Measurements from ENCODE around the gene DNAH17.
A peak's percentile ranks its signal among the peaks of the same experiment; 100 is the strongest.

DNAH17 gene

DNA sequence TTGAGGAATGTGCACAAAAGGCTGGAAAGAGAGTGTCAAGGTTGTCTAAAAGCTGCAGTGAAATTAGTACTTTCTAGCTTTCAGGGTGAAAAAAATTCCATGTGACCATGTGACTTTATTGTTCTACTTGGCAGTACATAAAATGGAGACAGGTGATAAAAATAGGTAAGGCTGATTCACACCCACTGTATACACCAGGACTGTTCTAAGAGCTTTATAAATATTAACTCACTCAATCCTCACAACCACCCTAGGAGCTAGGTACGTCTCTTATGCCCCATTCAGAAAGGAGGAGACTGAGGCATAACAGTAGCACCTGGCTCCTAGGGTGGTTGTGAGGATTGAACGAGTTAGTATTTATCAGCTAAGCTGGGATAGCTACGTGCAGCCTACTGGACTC, 28.2 kb upstream of the DNAH17 start:
- no peak for DNase-seq

DNA sequence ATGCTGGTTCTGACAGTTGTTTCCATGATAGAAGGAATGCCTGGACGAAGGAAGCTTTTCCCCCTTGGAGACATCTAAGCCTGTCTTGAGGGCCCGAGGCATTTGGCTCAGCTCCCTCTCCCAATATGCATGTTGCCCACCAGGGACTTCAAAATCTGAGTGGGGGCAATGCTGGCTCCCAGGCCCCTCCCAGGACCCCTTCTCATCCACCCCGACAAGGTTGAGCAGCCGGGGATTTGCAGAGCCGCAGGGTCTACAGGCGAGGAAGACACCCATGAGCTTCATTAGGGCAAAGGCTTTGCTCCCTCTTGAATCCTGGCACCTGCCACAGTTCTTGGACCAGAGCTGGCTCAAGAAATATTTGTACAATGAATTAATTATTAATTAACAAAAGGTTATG, 25.1 kb upstream of the DNAH17 start:
- no peak for DNase-seq

DNA sequence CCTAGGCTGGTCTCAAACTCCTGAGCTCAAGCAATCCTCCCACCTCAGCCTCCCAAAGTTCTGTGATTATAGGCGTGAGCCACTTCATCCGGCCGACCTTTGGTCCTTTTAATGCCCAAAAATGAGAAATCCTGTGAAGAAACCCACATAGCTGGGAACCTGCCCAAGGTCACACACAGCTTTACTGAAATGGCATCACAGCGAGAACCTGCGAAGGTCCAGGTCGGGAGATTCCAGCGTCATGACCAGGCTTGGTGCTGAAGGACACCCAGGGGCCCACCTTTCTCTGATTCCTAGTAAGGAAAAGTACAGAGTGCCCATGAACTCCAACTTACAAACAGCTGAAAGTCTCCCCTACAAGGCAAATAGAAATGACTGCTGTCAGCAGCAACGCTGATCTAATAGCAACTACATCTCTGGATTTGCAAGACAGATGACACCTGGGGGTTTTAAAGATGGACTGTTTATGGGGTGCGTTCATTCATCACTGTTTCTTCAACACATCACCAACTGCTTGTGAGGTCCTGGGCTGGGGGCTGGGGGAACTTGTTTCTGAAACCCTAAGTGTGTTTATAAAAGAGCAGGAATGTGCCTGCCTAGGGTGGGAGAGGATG, 24.5 kb upstream of the DNAH17 start:
- DNase-seq = no peak

DNA sequence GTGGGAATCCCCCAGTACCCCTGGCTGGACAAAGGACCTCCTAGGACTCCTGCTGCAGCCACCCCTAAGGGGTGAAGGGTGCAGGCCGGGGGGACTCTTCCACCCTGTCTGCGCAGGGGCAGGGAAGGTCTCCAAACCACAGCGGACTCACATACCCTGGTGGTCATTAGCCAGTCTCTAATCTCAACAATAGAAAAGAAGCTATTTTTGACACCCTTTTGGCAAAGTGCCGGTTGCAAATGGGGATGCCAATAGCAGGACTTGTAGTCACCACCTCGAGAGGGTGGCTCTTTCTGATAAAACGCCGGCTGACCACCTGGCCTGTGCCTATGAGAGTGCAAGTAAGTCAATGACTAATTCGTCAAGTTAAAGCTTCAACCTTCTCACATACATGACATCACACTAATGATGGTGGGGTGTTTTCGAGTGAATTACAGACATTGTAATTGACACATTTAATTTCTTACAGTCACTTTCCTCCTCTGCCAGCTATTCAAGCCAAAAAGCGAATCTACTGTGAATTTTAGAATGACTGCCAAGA, 23.1 kb upstream of the DNAH17 start:
- no peak for DNase-seq

DNA sequence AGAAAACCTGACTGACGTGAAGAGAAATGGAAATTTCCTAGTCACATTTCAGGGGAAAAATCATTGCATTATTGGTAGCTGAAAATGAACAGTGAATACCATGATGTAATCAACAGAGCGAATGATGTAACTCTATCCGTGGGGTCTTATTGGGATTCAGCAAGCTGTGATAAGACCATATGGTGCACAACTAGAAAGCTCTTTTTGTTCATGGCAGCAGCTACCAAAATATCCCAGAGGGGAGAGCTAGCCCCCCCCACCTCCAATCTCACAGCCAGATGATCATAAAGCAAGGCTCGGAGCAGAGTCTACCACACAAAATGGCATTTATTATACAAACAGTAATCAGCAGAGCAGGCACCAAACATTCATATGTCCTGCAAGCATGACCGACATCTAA, 22.2 kb upstream of the DNAH17 start:
- DNase-seq = no peak

DNA sequence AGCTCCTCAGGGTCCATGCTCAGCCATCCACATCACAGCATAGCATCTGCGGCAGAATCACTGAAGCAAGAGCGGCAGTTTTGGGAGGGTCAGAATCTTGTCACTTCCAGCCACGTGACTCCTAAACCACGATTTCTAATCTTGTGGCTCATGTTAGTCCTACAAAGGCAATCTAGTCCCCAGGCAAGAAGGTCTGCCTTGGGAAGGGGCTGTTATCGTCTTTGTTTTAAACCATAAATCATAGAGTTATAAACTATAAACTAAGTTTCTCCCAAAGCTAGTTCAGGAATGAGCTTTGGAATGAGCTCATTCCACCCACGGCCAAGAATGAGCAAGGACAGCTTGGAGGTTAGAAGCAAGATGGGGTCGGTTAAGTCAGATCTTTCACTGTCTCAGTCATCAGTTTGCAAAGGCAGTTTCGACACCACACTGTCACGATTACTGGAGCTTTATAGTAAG, 20.8 kb upstream of the DNAH17 start:
- DNase-seq = peak; percentile 5

DNA sequence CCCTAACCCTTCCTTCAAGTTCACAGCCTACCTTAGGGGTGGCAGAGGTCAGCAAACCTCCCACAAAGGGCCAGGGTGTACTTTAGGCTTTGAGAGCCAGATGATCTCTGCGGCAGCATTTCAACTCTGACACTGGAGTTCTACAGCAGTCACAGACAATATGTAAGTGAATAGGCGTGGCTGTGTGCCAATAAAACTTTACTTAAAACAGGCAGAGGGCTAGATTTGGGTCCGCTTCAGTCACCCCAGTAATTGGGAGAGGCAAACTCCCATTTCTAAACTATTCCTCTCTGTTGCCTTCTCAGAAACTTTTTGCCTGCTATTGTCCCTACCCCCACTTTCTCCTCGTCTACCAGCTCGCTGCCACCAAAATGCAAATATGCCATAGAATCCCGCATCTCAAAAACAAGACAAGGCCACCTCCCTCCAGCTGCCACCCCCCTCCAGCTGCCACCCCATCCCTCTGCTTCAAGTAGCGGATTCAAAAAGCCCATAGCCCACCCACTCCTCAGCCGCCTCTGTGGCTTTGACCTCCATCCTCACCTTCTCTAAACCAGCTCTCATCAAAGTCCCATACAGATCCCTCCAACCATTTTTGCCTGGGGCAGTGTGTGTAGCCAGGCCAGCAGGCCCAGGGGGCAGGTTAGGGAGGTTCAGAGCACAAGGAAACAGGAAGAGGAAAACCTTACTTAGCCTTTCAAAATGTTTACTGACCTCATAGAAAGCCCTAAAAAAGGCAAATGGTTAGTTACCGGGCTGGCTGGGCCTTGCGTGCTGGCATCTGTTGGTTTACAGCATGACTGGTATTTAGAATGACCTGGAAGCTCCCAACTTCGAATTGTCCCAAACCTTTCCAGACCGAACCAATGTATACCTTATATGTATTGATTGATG, 19.9 kb upstream of the DNAH17 start:
- DNase-seq = no peak

DNA sequence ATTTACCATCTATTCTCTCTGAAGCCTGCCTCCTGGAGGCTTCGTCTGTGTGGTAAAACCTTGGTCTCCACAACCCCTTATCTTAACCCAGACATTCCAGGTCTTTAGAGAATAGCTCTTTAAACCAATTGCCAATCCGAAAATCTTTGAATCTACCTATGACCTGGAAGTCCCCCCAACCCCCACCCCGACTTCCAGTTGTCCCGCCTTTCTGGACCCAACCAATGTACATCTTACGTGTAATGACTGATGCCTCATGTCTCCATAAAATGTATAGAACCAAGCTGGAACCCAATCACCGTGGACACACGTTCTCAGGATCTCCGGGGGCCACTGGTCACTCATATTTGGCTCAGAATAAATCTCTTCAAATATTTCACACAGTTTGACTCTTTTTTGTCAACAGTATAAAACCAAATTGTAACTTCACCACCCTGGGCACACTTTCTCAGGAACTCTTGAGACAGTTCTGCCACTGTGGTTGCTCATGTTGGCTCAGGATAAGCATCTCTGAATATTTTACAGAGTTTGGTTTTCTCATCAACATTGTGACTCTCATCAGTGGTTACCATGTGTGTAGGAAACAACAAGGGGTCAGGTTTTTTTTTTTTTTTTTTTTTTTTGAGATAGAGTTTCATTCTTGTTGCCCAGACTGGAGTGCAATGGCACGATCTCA, 18.1 kb upstream of the DNAH17 start:
- no peak for DNase-seq

DNA sequence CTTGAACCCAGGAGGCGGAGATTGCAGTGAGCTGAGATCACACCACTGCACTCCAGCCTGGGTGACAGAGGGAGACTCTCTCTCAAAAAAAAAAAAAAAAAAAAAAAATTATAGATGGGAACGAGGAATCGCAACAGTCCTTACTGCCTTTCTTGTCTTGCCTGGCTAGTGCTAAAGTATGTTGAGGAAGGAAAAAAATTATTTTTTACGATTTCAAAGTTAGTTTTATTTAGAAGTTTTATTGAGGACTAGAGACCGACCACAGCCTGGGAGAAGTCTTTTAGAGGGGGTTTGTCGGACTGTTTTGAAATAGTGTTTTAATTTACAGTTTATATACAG, 15.8 kb upstream of the DNAH17 start:
- DNase-seq = no peak

DNA sequence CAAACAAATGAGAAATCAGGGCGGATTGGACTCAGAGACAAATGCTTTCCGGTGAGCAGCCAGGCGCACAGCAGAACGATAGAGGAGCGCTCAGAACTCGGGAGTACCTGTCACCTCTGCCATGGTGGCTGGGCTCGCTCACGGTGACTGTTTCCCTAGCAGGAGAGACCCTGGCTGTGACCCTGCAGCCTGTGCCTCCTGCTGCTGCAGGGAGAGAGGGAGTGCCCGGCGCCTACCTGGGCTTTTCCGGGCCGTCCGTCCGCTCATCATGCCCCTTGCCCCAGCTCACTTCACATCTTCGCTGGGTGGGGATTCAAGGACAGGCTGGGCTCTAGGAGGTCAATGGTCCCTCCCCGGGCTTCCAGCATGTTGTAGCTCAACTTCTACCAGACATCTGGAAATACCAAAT, 14.1 kb upstream of the DNAH17 start:
- no peak for DNase-seq

DNA sequence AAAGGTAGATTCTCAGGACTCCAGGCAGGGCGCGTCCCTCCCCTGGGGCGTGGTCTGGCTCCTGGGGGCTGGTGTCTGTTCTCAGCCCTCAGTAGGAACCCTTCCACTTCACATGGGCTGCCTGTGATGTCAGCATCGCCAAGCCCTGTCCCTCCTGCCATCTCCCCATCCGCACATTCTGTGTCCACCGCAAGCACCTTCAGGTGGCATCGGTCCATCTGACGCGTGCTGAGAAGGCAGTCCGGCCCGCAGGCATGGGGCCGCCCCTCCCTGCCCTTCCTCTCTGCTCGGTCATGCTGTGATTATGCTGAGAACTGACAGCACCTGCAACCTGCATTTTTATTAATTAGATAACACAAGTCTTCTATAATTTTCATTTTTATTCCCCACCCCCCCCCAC, 12.7 kb upstream of the DNAH17 start:
- no peak for DNase-seq

DNA sequence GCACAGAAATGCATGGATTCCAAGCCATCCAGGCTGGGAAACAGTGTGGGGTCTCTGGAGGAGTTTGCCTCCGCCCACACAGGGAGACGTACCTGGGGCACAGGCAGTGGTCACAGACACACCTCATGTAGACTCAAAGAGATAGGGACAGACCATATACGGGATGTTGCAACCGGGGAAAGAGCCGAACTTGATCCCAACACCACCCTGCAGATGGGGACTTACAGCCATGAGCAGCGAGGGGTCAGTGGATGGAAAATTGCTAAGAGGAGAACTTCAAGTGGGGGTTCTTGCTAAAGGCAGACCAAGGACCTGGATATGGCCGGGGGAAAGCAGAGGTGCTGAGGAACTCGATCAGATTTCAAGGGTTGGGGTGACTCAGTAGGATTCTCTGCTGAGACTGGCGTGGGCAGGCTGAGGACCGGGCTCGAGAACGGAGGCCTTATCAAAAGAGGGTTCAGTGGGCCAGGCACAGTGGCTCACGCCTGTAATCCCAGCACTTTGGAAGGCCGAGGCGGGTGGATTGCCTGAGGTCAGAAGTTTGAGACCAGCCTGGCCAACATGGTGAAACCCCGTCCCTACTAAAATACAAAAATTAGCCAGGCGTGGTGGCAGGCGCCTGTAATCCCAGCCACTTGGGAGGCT, 12.0 kb upstream of the DNAH17 start:
- no peak for DNase-seq

DNA sequence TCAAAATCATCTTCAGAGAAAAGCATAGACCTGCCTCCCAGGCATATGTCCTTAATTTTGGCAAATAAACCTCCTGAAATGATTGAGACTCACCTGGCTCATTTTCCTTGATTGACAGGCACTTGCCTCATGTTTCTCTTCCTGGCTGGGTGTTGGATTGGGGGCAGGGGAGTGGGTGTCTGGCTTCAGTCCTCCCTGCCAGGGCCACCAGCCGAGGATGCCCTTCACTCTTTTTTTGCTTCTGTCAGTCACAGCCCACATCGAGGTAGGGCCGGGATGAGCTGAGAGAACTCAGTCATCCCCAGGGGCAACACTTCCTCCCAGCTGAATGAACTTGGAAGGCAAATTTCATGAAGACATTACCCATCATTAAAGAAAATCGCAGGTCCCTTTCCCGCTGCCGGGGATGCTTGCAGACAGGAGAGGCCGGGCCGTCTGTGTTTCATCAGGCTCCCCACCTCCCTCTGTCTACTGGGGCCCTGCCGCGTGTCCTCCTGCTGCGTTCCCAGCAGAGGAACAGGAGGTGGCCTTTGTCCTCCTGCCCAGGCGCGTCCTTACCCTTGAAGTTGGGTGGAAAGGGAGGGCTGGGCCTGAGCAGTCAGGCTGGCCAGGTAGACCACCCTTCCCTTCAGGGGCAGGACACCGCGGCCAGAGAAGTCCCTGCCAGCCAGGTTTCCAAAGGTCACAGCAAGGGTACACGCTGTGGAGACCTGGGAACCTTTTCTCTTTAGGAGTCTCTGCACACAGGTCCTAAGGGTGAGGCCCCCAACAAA, 11.2 kb upstream of the DNAH17 start:
- DNase-seq = no peak

DNA sequence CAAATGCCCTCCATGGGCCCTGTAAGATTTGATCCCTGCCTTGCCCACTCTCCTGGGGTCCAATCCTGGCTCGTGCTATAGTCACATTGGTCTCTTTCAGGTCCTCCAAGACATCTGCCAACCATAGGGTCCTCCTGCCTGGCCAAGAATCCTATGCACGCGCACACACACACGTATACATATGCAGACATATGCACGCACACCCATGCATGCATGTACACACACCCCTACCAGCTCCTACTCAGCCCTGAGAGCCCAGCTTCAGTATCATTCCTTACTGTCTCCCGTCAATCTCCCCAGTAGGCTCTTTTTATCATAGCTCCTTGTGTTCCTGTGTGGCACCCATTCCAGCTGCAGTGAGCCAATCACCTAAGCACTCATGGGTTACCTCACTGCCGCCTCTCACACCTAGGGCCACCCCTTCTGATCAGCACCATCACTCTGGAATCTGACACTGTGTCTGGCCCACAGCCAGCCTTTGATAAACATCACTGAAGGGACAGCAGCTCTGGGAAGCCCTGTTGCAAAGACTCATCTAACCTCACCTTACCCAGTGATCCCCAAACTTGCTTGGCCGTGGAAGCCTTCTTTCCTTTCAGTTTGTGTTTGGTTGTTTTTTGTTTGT, 7.9 kb upstream of the DNAH17 start:
- no peak for DNase-seq

DNA sequence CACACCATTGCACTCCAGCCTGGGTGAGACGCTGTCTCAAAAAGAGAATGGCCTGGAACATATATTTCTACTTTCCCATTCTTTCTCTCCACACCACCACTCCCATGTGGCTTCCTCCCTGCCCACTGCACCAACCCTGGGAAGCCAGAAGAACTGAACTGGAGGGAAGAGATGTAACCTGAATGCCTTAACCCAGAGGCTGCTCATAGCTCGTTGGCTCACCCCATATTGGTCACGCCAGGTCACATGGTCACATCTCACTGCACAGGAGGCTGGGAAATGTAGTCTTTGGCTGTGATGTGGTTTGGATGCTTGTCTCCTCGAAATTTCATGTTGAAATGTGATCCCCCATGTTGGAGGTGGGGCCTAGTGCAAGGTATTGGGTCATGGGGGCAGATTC, 5.9 kb upstream of the DNAH17 start:
- no peak for DNase-seq

DNA sequence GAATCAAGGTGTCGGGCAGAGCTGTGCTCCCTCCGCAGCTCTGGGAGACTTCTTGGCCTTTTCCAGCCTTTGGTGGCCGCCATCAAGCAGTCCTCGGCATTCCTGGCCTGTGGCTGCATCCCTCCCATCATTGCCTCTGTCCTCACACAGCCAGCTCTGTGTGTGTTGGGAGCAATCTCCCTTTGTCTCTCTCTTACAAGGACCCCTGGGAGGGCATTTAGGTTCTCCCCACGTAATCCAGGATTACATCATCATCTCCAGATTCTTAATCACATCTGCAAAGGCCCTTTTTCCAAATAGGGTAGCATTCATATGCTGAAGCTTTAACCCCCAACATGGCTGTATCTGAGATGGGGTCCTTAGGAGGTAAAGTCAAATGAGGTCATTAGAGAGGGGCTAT, 4.1 kb upstream of the DNAH17 start:
- no peak for DNase-seq

DNA sequence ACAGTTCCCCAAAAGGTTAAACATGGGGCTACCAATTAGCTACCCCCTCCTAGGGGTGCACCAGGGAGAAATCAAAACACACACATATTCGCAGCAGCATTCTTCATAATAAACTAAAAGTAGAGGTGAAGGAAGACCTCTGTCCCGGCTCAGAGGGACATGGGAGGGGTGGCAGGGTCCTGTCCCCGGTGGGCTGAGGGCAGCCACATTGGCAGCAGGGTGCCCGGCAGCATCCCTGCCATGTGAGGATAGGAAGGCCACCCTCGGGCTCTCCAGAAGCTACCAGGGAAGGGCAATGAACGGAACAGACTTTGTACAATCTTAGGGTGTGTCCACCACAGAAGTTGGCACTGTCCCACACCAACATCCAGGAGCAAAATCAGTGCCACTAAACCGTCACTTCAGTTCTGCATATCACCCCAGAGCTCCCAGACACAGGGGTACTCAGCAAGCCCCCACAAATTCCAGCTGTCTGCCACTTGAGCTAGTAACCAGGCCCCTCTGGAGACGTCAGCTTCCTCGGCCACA, 3.1 kb upstream of the DNAH17 start:
- DNase-seq = no peak

DNA sequence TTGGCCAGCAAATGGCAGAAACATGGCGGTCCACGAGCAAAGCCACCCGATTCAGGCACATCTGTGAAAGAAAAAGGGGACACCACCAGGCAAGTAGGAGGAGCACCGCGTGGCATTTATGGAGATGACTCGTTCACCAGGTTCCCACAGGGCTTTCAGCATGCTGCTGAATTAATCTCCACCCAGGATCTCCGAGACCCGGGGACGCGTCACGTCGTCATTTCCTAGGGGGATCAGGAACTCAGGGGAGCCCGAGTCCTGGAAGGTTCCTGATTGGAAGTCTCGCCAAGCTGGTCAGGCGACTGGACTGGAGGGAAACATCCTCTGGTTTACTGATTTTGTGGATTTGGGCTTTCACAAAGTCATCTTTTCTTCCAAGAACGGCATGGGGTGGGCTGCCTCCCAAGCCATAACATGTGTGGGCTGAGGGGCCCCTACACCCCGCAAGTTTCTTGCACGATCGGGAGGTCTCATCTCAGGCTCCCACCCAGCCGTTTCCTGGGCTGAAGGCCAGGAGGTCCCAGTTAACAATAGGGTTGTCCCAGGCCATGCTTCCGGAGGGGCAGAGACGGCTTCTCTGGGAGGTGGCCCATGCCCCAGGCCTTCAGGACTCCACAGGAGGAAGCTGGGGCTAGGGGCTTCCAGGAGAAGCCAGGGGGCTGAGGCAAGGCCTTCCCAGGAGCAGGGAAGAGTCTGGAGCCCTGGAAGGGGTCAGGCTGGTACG, 645 bp downstream of the DNAH17 start:
- no peak for DNase-seq

DNA sequence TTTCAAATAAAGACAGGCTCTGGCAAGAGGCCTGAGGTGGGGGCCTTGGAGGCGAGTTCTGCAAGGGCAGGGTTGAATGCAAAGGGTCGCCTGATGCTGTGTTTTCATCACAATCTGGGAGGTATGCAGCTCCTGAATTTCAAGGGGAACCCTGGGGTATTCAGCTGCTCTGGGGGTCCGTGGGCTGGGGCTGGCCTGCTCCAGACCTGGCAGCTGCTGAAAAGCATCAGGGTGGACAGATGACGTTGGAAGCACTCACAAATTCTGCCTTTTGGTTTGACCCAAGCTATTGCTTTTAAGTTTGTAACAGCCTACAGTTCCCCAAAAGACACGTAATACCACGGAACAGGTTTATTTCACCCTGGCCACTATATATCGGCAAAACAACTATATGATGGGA, 1.3 kb downstream of the DNAH17 start:
- no peak for DNase-seq

DNA sequence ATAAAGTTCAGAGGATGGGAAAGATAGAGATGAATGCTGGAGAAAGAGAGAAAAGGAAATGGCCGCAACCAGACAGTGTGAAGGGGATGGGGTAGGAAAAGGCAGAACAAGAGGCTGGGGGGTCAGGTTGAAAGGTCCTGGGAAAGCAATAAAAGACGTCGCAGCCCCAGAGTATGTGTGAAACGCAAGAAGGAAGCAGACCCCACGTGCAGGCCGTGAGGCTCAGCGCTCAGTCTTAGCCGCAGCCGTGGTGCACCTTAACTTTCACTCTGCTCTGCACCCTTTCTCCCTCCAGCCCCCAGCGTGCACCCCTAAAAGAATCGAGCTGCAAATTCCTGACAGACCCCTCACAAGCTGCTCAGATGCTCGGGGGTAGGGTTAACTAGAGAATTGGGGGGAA, 1.9 kb downstream of the DNAH17 start:
- DNase-seq = no peak

DNA sequence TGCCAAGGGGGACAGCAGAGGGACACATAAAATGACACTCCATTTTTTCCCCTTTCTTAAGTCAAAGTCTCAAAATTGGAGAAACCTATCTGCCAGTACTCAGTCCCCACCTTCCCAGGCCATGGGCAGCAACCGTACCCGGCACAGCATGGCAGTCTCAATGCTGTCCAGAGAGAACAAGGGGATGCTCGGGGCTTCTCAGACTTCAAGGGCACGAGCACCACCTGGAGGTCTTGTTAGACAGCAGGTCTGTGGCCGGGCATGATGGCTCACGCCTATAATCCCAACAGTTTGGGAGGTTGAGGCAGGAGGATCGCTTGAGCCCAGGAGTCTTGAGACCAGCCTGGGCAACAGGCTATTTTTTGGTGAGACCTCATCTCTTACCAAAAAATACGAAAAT, 3.2 kb downstream of the DNAH17 start:
- DNase-seq = no peak

All from kidney glomerular epithelial cell (primary cell).